A549 (cell line): ENCODE measurements around the gene FNTB.

Experiments used
- MAZ ChIP-seq: fragments of 150-350 bp; IDR thresholded peaks from 2 replicates; pipeline ENCODE4 v1.6.1; 2014; ENCODE audit warnings: antibody characterized with exemption, low read depth, low read length, borderline replicate concordance
- MYC ChIP-seq: IDR thresholded peaks from 2 replicates; pipeline ENCODE4 v1.6.1; 2012; ENCODE audit warnings: mild to moderate bottlenecking, inconsistent platforms, low read length, improper control_type of control experiment, borderline replicate concordance
- POLR2A ChIP-seq: IDR thresholded peaks from 2 replicates; pipeline ENCODE4 v1.6.1; 2012; ENCODE audit warnings: mild to moderate bottlenecking, low read length
- RAD21 ChIP-seq, 2 experiments: fragments of >200 bp in 1 of 2; sonication (Bioruptor Twin) in 1 of 2; formaldehyde crosslinking in 1 of 2; IDR thresholded peaks in 1 of 2; conservative IDR thresholded peaks in 1 of 2; 2 replicates in 1 of 2; 3 replicates in 1 of 2; pipeline ENCODE4 v1.6.1; 2012 to 2018; ENCODE audit warnings: inconsistent platforms in 1 of 2
- ZC3H11A ChIP-seq: fragments of 450-650 bp; IDR thresholded peaks from 2 replicates; pipeline ENCODE4 v1.6.1; 2014; ENCODE audit warnings: antibody characterized with exemption, mild to moderate bottlenecking
- TF ChIP-seq, protein P1 (sequence below): fragments of >200 bp; sonication (Bioruptor Twin); formaldehyde crosslinking; IDR thresholded peaks from 3 replicates; pipeline ENCODE4 v1.5.1; 2016
- TF ChIP-seq, protein P2 (sequence below): fragments of 150-350 bp; IDR thresholded peaks from 2 replicates; pipeline ENCODE4 v1.6.1; 2014; ENCODE audit warnings: low read depth, mild to moderate bottlenecking, low read length

DNA sequence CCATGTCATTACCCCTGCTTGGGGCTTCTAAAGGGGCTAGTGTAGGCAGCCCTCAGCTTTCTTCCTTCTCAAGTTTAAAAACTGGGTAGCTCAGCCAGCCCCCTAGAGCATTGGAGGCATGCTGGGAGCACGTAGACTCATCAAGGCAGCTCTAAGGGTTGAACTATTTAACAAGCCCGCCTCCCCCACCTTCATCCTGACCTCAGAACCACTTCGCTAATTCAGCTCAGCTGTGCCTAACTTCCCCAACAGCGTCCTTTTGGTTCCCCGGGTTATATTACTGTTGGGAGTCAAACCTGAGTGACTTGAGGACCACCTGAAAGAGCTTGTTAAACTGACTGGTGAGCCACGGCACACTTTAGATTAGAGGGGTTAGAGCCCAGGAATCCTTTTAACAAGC lies 85.6 kb downstream of the FNTB start:
- TF ChIP-seq, protein P1, sequence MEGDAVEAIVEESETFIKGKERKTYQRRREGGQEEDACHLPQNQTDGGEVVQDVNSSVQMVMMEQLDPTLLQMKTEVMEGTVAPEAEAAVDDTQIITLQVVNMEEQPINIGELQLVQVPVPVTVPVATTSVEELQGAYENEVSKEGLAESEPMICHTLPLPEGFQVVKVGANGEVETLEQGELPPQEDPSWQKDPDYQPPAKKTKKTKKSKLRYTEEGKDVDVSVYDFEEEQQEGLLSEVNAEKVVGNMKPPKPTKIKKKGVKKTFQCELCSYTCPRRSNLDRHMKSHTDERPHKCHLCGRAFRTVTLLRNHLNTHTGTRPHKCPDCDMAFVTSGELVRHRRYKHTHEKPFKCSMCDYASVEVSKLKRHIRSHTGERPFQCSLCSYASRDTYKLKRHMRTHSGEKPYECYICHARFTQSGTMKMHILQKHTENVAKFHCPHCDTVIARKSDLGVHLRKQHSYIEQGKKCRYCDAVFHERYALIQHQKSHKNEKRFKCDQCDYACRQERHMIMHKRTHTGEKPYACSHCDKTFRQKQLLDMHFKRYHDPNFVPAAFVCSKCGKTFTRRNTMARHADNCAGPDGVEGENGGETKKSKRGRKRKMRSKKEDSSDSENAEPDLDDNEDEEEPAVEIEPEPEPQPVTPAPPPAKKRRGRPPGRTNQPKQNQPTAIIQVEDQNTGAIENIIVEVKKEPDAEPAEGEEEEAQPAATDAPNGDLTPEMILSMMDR = no peak
- TF ChIP-seq ZC3H11A (no peak), MYC (no peak), RAD21 (conservative IDR thresholded peaks at IDR 0.05 in 1 of 2, IDR thresholded peaks at IDR 0.05 in 1 of 2) (no peak), POLR2A (no peak), MAZ (no peak)
- TF ChIP-seq, protein P2, sequence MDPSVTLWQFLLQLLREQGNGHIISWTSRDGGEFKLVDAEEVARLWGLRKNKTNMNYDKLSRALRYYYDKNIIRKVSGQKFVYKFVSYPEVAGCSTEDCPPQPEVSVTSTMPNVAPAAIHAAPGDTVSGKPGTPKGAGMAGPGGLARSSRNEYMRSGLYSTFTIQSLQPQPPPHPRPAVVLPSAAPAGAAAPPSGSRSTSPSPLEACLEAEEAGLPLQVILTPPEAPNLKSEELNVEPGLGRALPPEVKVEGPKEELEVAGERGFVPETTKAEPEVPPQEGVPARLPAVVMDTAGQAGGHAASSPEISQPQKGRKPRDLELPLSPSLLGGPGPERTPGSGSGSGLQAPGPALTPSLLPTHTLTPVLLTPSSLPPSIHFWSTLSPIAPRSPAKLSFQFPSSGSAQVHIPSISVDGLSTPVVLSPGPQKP = no peak
